Measurements from ENCODE around the gene PER2.
"Not testable (repeated sequence)": the region's sequence is repeated elsewhere in the genome, so short reads cannot be mapped to it uniquely, and the experiment has no call there.

PER2 gene

GRCh38 chr2:238286987-238287736 lies 1.2 kb downstream of the PER2 start:
- peak; percentile 46 for DNase-seq

- no peak for DNase-seq
These were observed 1.9 kb downstream of the PER2 start for GRCh38 chr2:238286551-238286950.

DNA sequence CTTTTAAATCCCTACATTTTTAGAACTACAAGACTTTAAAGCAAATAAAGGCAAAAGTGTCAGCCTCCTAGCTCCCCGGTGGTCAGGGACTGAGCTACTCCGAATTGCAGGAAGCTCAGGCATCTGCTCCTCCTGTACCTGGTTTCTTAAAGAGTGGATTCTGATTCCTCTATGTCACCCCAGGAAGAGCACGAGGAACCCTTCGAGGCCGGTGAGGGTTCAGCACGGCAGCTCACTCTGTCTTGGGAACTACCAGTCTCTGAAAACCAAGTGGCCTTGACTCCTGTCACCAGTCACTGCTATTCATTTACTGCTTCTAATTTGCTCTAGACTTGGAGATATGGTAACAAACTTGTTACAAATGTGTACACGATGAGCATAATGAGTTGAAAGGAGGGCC lies 2.3 kb downstream of the PER2 start:
- DNase-seq = no peak

DNA sequence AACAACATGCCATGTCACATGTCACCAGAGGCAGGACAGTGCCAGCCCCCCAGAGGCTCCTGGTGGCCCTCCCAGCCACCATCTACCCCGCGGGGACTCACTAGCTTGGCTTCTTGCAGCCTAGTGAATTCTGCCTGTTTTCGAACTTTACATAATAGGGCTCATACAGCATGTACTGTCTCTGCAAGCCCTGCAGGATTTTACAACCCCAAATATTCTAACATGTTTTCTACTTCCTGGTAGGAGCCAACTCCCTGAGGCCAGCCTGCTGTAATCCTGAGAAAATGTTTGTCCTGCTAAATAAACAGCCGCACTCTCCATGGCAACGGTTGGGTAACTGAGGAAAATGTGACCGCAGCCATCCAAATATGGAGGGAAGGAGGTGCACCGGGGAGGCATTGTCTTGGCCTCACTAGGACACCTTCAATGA lies 2.7 kb downstream of the PER2 start:
- no peak for DNase-seq

DNA sequence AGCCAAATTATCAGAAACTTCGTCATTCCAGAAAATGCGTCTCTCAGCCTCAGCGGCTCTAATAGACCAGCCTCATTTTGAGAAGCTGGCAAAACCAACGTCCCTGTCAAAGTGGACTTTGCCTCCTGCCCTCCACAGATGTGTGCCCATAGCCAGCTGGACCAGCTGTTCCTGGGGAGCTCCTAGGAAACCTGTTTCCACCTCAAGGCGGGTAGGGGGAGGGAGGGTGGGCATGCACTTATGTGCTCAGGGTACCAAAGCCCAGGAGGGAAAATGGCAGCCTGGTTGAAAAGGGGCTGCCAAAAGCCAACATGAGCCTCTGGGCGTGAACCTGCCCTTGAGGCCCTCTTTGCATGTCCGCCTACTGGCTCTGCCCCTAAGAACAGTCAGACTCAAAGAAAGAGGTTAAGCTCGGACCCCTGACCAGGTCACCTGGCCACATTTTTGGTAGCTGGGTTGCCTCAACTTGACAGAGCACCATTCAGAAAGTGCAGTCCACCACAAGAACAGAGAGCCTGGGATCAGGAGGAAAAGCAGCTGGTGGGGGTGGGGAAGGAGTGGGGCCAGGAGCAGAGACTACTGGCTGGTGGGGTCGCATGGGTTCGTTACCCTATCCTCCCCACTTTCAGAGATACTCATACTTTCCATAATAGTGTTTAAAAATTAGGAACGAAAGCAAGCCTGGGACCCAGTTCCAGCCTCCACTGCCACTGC lies 3.5 kb downstream of the PER2 start:
- DNase-seq = no peak

DNA sequence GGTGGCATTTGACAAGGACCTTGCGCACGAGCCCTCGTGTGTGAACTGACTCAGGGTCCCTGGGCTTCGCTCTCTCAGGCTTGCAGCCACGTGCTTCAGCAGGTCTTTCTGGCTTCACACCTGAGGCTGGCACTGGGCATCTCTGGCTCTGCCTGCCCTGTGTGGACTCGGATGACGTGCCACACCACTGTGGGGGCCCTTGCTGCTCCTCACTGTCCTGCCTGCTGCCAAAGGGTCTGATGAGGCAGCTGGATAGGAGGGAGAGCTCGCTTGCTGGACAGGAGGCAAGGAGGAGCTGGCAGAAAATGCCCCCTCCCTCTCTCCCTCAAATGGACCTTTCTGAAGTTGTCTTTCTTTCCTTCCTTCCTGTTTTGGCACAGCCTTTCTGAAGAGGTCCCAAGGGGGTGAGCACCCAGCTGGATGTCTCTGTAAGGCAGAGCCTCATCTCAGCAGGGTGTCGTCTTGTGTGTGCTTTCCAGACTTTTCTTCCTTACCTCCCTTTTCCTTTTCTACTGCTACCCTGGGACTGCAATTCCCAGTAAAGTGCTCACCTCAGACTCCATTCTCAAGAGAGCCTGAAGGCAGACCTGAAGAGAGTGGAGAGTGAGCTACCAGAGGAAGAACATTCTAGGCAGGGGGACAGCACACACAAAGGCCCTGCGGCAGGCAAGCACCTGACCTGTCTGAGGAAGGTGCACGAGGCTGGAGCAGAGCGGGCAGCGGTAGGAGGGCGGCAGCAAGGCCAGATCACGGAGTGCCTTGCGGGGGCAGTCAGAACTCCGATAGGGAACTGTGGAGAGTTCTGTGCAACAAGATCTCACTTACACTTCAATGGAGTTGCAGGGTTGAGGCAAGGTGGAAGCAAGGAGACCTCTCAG lies 5.3 kb downstream of the PER2 start:
- no peak for DNase-seq

- DNase-seq = no peak
These were observed 6.5 kb downstream of the PER2 start for GRCh38 chr2:238281826-238282480.

DNA sequence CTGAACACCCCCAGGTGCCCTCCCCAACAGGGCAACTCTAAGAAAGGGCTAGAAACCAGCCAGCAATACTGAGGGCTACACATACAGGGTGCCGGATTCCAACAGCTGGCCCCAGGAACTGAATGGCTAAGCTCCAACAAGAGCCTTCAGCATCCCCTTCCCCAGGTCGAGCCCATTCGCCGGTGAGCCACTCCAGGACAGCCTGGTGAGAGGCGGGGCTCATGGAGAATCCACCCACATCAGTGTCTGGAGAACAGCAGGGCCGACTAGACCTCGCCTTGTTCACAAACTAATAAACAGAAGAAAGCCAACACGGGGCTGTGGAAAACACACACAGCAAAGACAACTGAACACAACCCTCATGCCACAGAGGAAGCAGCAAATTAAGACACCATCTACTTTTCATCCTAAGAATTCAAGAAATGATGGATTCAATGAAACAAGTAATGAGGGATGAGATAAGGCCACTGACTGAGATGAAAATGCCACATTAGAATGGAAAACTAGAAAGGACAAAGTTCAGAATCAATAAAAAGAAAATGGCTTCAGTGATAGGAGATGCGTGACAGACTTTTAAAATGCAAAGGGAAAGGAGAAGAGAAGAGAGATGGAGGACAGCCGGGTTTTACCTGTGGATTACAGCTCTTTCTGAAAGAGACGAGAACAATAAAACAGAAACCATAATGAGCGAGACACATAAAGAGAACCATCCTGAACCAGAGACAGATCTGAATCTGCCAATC lies 8.2 kb downstream of the PER2 start:
- DNase-seq = no peak

GRCh38 chr2:238279324-238279682 lies 9.1 kb downstream of the PER2 start:
- no peak for DNase-seq

- no peak for DNase-seq
These were observed 9.6 kb downstream of the PER2 start for GRCh38 chr2:238278626-238279323.

DNA sequence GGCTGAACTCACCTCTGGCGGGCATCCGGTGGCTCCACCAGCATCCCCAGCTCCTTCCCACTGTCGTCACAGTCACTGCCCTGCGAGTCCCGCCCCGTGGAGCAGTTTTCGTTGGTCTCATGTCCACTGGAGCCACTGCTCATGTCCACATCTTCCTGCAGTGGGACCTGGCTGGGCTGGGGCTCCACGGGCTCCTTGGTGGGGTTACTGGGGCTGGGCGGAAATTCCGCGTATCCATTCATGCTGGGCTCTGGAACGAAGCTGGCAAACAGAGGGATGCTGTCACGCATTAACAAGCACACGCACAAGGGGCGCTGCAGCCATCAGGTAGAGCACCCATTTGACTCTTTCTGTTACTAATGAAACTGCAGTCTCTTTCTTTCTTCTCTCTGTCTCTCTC lies 10.7 kb downstream of the PER2 start:
- DNase-seq = no peak

GRCh38 chr2:238274152-238274865 lies 14.1 kb downstream of the PER2 start:
- DNase-seq = no peak

DNA sequence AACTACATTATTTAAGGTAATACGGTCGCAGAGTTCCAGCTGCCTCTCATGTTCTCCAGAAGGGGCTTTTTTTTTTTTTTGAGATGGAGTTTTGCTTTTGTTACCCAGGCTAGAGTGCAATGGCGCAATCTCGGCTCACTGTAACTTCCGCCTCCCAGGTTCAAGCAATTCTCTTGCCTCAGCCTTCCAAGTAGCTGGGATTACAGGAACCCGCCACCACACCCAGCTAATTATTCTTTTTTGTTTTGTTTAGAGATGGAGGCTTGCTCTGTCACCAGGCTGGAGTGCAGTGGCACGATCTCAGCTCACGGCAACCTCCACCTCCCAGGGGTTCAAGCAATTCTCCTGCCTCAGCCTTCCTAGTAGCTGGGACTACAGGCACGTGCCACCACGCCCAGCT lies 15.0 kb downstream of the PER2 start:
- not testable (repeated sequence) for DNase-seq

DNA sequence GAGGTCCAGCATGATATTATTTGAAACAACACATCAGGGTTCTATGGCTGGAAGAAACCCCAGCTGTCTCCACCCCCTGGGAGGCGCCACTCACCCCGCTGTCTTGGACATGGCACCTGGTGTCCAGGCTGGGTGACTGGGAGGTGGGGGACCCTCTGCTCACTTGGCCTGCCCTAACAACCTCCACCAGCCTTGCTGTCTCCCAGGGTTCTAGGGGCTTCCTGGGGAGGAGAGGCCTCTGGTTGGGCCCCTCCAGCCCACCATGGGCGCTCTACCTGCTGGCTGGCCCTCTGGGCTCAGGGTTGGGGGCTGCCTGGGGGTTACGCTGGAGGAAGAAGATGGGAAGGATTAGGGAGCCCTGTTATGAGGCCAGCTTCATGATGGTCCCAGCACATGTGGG lies 16.3 kb downstream of the PER2 start:
- no peak for DNase-seq

- not testable (repeated sequence) for DNase-seq
These were observed 16.7 kb downstream of the PER2 start for GRCh38 chr2:238271686-238272085.

DNA sequence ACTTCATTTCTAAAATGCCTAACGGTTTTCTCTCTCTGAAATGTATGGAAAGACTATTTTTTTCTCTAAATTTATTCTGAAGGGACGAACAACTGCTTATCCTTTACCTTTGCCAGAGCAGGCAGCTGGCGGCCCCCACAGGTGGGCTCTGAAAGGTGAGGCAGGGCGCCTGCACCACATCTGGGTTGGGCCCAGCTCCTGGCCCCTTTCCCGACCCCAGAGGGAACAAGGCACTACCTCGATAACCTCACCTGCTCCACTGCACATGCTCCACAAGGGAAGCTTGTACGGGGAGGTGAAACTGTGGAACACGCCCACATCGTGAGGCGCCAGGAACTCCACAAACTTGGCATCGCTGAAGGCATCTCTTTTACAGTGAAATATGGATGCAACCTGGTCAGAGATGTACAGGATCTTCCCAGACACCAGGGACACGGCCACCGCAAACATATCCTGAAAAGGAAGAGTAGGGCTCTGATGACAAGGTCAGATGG lies 17.3 kb downstream of the PER2 start:
- no peak for DNase-seq

GRCh38 chr2:238270606-238271005 lies 17.8 kb downstream of the PER2 start:
- DNase-seq = no peak

DNA sequence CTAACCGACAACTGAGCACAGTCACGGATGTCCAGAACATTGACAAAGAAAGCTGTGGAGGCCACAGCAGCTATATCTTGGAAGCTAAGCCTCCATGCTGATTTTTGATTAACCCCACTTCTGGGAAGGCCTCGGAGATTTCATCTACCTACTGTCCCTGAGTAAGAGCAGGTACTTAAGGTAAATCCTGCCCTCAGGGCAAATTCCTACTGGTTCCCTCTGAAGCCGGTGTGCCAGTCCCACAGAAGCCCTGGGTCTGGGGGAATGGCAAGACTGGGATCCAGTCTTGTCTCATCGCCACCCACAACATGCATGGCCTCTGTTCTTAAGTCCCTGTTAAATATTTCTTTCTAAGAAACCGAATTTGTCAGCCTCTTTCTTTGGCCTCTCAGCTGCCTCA lies 18.7 kb downstream of the PER2 start:
- DNase-seq = no peak

DNA sequence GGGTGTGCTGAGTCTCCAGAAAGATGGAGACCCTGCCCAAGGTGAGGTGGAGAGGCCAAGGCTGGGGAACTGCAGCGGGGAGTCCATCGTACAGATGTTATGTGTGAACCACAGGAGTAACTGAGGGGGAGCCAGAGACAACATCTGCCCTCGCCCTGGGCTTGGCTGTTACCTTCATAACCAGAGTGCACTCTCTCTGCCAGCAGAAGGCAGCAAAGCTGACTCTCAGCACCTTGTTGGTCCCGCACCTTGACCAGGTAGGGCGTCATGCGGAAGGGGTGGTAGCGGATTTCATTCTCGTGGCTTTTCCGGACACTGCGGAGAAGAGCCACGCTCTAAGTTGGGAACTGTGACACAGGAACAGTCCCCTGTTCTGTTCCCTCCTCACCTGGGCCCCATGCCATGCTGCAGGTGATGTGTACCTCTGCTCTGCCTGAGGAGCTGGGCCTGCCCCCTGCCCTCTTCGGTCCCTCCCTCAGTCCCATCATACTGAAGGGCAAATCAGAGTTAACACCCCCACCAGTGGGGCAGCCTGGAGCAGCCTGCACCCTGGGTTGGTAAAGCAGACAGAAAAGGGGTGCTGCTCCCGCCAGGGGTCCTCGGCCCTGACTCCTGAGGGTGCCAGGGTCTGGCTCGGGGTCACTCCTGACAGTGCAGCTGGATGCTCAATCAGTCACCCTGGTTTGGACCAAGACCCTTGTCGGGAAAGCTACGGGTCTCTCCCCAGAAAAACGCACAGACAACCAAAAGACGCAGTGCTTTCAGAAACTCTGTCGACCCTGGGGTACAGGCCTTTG lies 20.3 kb downstream of the PER2 start:
- DNase-seq = no peak

DNA sequence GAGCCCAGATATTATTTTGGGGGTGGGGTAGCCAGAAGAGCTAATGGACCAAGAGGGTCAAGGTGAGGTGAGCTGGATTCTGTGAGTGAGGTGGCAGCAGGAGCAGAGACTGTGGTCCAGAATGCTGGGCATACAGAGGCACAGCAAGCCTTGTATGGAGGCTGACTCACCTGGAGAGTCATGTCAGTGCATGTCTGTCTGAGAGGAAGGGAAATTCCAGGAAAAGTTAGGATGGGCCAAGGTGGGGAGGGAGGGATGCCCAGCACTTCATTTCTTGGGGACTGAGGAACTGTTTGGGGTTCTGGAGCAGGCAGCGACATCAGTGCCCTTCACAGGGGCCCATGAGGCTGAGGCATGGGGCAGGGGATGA lies 21.1 kb downstream of the PER2 start:
- DNase-seq = no peak
